NCI-H146 (cell line): ENCODE measurements around the gene PFDN6.
"Not testable (repeated sequence)": the region's sequence is repeated elsewhere in the genome, so short reads cannot be mapped to it uniquely, and the experiment has no call there.

Experiments used
- DNase-seq: peaks from one replicate; lab custom pipeline; 2025; lab: John Stamatoyannopoulos, UW

The PFDN6 gene

DNA sequence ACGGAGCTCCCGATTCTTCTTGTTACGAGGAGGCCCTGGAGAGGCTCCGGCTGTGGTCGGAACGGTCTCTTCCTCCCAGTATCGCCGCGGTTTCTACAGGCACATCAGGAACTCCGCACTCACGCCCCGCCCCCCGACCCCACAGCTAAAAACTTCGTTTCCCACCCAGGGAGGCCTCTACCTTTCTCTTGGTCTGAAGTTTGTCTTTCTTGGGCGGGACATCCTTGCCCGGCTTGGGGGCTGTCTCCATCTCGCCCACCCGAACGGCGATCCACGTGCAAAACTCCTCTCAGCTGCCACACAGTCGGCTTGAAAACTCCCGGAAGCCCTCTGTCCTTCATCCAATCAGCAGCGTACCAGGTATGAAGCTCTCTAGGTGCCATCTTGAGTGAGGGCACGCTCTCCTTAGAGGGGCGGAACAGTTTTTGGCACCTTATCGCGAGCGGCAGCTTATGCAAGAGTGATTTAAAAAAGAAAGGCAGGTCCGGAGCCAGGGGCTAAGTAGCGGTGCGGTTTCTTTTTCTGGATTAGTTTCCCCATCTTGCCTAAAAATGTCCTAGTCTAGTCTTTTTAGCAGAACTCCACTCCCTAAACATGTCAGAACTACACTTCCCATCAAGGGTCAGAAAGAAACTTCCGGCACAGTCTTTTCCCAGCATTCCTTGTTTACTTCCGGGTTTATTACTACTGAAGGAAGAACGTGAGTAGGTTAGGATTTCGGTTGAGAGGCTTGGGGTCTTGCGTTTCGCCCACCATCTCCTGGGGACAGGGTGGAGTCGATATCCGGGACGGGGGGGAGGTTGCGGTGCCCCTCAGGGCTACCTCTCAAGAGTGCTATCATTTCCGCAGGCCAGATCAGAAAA is at the start of gene PFDN6, which contains the start of gene WDR46:
PFDN6 (plus strand) TSS at position 681 of the 863 bp plus-strand sequence. CDS start 256 bp downstream, outside the sequence.
WDR46 (minus strand) TSS at position 319 of the 863 bp plus-strand sequence; CDS start at position 250, 69 bp downstream.
- peak; percentile 83 for DNase-seq

DNA sequence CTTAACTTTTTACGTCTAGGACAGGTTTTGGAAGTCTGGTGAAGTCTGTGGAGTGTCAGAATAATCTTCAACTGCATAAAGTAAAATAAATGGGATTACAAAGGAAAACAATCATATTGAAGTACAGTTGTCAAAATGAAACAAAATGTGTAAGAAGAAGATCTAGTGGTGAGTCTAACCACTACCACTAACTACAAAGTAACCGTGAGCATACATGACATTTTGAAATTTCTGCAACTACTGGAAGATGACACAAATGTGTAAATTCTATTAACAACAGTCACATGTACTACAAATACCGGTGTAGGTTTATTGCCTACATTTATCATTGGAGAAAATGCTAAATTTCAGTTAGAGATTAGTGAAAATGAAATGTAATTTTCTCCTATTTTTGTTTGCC is 47.4 kb upstream of the PFDN6 start:
- DNase-seq, result no peak

DNA sequence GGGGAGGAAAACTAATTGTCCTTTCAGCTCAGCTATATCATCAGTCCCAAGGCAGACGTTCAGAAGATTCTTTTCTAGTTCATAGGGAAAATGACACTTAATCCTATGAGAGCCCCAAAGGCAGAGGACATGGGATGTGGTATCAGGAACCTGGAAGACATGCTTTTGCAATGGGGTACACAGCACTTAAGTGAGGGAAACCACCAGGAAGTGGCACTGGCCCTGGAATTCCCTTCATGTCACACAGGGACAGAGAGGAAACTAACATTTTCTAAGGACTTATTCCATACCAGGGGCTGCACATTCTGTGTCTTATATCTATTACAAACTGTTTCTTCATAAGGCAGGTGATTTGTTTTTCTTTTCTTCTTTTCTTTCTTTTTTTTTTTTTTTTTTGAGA is 45.9 kb upstream of the PFDN6 start:
- DNase-seq, result no peak

DNA sequence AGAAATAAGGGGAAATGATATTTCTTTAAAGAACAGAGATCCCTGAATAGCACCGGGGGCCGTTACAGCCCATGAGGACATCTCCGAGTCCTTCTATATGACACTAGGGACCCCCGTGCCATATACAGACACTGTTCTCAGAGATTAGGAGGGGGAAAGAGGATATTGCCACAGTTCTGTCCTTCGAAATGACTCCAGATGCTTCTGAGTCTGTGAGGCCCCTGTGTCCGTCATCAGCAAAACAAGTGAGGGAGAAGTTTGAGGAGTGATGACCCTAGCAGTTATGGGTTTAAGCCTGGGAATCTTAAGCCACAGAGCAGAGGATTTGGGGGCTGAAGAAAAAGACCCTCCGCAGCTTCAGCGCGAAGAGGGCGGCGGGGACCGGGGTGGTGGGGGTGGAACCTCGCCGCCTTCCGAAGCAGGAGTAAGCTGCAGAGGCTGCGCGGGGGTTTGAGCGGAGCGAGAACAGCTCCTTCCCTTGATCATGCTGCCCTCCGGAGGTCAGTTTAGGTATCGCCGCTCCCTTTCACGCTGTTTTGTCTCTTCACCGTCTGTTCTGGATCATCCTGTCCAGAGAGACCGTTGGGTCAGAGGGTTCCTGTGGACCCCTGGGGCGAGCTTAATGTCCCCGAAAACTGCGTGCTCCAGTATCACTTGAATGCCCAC is 41.3 kb upstream of the PFDN6 start:
- DNase-seq, result peak; percentile 68

DNA sequence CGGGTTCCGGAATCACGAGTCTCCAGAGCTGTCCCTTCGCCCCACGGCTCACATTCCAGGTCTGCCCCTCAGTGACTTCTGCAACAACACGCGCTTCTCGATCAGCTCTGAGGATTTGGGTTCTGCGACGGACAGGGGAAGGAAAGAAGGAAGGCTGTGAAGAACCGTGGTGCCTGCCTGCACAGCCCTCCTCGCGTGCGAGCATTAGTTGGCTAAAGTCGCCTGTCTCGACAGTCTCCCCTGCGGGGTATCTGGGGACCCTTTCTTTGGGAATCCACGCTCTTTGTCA is 40.8 kb upstream of the PFDN6 start:
- DNase-seq, result peak; percentile 51

DNA sequence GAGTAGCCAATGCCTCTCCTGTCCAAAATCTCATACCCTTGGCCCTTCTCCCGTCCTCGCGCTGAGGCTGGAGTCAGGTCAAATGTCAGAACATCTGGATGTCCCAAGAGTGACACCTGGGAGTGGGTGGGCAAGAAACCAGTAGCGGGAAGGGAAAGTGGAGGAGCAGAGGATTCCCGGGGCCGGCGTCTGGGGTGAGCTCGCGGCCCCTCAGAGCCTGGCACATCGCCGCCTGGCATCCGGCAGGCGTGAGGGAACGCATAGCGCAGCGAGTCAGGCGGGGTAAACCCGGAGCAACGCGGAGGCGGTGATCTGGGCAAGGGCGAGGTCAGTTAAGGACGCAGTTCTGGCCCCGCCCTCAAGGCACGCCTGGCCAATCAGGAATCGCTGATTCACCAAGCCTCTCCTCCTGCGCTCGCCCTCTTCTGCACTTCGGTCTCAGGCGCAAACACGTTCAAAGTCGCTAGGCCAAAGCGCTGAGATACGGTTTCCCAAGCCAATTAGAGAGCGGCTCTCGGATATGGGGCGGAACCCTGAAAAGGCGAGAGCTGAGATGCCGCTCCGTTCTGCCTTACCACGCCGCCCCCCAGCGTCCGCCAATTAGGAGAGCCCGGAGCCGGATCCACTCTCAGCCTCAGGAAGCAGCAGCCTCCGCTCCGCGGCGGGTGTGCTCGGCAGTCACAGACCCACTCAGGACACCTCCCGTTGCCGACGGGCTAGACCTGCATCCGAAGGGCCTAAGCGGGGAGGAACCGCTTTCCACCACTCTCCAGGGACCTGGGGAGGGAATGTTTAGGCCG is 40.3 kb upstream of the PFDN6 start:
- peak; percentile 98 for DNase-seq

DNA sequence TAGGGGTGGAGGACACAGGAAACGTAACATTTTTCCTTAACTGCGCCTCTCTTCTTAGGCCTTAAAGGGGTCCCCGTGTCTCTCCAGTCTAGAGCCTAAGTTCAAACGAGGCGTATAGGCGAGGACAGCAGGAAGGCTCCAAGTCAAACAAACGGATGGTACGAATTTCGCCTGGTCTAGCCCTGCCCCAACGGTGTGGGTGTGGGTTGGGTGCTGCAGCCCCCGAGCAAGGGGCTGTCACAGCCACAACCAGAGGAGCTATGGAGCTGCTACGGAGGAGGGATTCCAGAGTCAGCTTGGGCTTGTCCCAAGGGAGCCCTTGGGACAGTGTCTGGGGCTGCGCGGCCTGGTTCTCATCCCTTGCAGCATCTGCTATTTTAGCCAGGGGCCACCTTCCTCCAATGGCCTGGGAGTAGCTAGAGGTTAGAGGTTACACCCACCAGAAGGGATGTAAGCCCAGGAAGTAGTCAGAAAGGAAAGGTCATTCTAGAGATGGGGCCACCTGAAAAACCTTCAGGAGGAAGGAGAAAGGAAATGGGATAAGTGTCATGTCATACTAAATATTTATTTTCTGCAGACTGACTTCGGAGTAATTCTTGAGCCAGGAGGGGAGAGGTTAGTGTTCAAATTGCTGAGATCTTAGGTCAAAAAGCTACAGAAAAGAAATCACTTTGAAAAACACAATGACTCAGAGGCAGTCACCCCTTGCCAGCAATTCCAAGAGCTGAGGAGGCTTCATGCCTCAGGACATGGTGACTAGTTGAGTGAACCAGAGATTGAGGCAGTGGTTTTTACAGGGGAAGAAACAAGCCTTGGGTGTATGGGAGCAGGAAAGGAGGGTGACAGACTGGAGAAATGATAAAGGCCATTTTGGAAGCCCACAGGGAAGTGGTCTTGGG is 39.4 kb upstream of the PFDN6 start:
- DNase-seq, result no peak

DNA sequence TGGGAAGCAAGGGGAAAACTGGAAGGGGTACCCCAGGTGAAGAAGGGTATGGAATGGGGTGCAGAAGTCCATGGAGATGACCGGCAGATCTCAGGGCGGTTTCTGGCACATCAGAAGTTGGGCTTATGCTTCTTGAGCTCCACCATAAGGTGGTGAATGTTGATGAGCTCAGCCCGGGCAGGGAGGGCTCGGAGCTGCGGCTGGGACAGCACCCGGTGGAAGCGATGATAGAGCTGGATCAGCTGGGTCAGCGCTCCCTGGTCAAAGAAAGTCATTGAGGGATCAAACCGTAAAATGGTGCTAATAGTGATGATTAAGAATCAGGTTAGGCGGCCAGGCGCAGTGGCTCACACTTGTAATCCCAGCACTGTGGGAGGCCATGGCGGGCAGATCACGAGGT is 38.7 kb upstream of the PFDN6 start:
- no peak for DNase-seq

DNA sequence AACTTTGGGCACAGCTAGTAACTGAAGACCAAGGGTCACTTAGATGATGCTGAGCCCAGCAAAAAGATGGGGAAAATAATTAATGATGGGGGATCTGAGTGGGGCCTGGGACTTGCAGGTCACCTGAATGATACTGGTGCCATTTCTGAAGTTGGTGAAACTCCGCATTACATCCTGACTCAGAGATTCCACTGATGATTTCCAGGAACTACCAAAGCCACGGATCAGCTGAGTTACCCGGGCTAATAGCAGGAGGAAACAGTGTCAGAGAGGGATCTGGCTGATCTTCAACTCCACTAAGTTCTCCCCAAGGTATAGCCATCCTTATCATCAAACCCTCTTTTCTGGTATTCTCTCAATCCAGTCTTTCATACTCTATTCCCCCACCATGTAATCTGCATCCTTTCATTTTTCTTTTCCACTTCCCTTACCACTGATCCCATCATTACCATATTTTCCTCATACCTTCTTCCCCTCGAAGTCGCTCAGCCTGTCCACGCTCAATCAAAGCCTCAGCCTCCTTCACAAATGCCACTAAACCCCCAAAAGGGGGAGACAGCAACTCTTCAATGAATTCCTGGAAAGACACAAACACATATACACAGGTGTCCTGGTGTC is 37.9 kb upstream of the PFDN6 start:
- DNase-seq, result no peak

DNA sequence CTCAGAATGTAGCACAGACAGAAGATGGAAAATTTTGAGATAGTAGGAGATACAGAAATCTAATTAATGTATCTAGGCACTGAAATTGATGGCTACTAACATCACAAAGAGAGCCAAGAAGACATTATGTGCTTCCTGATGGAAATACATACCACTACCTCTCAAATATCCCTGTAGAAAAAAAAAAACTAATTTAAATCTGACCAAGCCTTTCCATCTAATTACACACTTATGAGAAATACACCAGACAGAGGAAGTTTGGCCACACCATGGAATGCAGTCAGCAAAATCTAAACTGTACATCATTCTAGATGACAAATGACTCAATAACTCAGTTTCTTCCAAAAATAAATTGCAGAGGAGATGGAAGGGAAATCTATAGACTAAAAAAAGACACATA is 36.6 kb upstream of the PFDN6 start:
- no peak for DNase-seq

DNA sequence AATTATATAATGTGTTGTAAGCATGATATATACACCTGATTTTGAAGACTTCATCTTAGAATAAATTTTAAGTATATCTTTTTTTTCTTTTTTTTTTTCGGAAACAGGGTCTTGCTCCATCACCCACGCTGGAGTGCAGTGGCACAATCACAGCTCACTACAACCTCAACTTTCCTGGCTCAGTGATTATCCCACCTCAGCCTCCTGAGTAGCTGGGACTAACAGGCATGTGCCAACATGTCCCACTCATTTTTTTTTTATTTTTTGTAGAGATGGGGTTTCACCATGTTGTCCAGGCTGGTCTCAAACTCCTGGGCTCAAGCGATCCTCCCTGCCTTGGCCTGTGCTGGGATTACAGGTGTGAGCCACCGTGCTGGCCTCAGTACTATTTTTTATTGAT is 34.8 kb upstream of the PFDN6 start:
- no peak for DNase-seq

DNA sequence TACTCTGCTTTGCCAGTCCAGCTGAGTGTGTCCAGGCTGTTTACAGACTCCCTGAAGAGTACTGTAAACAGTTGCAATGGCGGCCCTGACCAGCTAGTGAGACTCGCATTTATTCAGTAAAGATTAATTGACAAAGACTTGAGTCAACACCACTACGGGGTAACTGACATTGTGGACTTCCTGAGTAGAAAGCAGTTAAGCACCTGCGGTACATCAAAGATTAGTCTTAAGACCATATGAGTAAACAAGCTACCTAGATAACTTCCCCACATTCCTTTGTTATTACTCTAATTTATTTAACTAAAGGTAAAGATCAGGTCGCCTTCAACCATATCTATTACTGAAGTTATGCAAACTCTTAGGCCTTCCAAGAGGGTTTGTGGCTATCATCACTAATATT is 30.4 kb upstream of the PFDN6 start:
- no peak for DNase-seq

DNA sequence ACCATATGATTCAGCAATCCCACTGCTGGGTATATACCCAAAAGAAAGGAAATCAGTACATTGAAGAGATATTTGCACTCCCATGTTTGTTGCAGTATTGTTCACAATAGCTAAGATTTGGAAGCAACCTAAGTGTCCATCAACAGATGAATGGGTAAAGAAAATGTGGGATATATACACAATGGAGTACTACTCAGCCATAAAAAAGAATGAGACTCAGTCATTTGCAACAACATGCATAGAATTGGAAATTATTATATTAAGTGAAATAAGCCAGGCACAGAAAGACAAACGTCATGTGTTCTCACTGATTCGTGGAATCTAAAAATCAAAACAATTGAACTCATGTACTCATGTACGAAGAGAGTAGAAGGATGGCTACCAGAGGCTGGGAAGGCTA is 26.9 kb upstream of the PFDN6 start:
- DNase-seq, result not testable (repeated sequence)

DNA sequence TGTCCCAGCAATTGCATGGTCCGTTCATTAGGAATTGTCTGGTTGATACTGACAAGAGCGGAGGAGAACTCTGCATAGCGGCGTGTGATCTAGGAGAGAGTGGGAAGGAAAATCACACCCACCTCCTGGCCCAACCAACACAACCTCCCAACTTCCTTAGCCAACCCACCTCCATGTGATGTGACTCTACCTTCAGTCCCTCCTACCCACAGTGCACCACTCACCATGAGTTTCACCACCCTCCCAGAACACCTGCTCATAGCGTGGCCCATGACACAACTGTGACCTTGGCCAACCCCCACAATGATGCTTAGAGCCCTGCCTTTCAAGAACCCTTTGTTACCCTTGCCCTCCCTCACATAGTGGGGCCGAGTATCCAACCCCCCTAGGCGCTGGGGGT is 25.4 kb upstream of the PFDN6 start:
- DNase-seq, result no peak

DNA sequence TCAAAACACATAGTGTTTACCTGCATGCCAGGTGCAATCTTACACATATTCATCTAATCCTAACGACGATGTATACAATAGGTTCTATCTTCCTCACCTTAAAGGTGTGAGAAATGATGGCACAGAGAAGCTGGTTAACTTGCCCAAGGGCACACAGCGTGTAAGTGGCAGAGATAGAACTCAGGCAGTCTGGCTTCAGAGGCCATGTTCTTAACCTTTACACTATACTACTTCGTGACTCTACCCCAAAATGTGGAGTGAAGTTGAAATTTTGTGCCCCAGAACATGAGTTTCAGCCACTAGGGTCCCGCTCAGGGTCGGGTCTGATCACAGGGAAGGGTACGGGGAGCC is 18.3 kb upstream of the PFDN6 start:
- no peak for DNase-seq

DNA sequence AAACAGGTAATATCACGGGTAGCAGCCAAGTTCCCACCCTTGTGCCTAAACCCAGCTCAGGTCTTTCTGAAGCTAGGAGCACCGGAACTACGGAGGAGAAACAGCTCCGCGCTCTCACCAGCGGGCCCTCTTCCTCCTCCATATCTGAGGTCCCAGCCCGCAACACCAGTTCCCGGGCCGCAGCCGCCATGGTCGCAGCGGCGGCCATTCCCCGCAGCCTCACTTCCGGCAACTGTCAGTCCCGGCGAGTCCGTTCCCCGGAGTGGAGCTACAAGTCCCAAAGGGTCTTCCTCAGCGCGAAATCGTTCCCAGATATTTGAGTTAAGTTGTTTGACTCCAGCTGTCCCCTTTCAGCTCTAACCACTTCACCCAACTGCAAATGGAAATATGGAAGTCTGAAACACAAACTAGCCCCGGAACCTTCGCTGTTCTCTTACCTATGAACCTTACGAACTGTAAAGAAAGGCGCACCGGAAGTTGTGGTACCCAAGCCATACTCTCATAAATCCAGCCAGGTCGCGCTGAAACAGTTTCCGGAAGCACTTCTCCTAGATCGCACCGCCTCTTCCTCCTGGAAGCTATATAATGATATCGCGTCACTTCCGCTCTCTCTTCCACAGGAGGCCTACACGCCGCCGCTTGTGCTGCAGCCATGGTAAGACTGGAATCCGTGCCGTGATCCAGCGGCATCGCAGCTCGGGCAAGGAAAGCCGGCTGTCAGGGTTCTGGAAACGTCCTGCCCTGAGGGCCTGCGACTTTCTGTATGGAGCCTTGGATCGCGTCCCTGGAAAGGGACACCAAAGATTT is 17.7 kb upstream of the PFDN6 start, which contains the start of the genes RPS18 and VPS52:
RPS18 (plus strand) TSS at position 608 of the 807 bp plus-strand sequence; CDS start at position 653, 45 bp downstream.
VPS52 (minus strand) TSS at position 409 of the 807 bp plus-strand sequence; CDS start at position 208, 201 bp downstream.
- DNase-seq, result peak; percentile 98

DNA sequence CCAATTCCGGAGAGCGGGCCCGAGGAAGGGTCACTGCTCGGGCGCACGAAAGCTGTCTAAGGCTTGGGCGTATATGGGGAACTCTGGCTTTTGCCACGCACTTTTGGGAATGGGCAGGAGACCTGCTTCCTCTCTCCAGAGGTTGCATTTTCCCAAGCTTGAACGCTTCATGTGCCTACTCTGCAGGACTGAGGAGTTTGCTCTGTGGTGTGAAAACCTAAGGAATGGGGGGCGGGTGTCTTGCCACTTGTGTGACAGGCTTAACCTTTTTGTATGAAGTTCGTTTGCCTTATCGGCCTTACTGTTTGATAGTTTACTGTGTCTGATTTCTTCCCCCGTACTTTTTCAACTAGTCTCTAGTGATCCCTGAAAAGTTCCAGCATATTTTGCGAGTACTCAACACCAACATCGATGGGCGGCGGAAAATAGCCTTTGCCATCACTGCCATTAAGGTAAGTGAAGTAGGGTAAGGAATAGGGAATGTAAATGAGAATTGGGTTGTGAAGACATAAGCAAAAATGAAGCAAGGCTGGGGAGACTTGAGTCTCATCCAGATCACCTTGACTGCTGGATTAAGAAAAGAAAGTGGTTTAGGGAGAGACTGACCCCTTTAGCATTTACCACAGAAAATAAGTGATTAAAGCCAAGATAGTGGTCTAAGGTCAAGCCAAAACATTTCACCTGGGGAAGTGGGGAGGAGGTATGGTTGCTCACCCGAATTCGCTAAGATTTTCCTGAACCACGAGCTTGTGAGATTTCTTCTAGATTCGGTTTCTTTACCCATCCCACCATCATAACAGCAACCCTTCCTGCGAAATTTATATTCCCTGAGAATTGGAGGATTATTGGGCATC is 16.9 kb upstream of the PFDN6 start:
- DNase-seq, result no peak

DNA sequence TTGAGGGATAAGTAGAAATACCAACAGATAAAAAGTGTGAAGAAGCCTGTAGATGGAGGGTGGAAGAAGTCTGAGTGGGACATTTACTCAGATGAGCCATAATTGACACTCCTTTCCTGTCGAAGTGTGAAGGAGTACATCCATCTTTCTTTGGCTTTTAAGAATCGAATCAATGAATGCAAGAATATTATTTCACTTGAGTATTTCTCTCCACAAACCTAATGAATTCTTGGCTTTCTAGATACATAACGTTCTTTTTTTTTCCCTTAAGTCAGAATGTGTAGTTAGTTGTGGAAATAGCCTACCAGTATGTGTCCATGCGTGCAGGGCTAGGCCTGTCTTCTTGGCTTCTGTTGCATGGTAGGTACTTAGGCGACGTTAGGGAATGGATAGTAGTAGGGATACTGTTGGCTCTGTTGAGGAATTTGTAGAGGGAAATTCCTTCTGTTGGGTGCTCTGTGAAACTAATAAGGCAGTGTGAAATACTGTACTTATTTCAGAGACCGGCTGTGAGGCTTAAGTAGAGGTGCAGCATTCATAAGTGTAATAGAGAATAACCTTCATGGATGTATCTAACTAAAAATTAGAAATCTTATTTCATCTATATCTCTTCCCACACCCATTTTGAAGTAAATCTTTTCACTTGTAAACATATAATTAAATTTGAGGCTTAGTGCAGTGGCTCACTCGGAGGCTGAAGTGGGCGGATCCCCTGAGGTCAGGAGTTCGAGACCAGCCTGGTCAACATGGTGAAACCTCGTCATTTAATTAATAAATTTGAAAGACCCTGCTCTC is 16.1 kb upstream of the PFDN6 start:
- DNase-seq, result no peak
